Endothelial cell of umbilical vein (primary cell): ENCODE data around the gene ADAM19. TPM values are rescaled to one million over a fixed set of nuclear protein-coding genes. Genes with fewer than 3 reads are reported as not detected.

Experiments used
- BruUV-seq: library from RNA; stranded (reverse); fragments of 400-500 nt; replicated peaks from 2 replicates; lab custom pipeline; 2021; lab: Mats Ljungman, UMichigan
- CTCF ChIA-PET: fragments of 300-600, 350-600 bp; sonication (Branson Sonifier 250); formaldehyde crosslinking; loops from one replicate; lab custom pipeline; 2021; ENCODE audit warnings: antibody characterized with exemption, inconsistent platforms; lab: Charles Lee
- POLR2A ChIA-PET: fragments of 300-600, 350-600 bp; sonication (Branson Sonifier 250); formaldehyde crosslinking; loops from one replicate; lab custom pipeline; 2021; ENCODE audit warnings: antibody characterized with exemption, inconsistent platforms; lab: Charles Lee
- DNase-seq: peaks from one replicate; pipeline ENCODE4 v3.0.0-alpha.2; 2011; ENCODE audit warnings: low read depth, low spot score
- FAIRE-seq: peaks from 2 replicates; lab custom pipeline; 2011; peaks lifted over from hg19 to GRCh38; lab: Jason Lieb, UNC
- H2AFZ ChIP-seq: 2 replicates; pipeline ENCODE4 v1.6.0; 2012; ENCODE audit warnings: low read depth, low read length, control low read depth, inconsistent platforms
- H3K27ac ChIP-seq: 2 replicates; pipeline ENCODE4 v1.5.1; 2011; ENCODE audit warnings: low read depth, mild to moderate bottlenecking, control low read depth, low read length, moderate library complexity; ENCODE audit not compliant: insufficient read depth
- H3K27me3 ChIP-seq, 2 experiments: 2 replicates each; pipeline versions ENCODE4 v1.6.0 to v1.6.1; 2011; ENCODE audit warnings: low read length in 2 of 2, mixed read lengths in 1 of 2; ENCODE audit not compliant: control insufficient read depth in 2 of 2, insufficient read depth in 2 of 2
- H3K36me3 ChIP-seq, 2 experiments: 2 replicates in 1 of 2; 3 replicates in 1 of 2; pipeline ENCODE4 v1.5.1; 2011; ENCODE audit warnings: low read length in 2 of 2, mild to moderate bottlenecking in 1 of 2, moderate library complexity in 1 of 2; ENCODE audit not compliant: control insufficient read depth in 2 of 2, insufficient read depth in 2 of 2; ENCODE audit errors: extremely low read depth in 1 of 2
- H3K4me1 ChIP-seq: 3 replicates; pipeline ENCODE4 v1.5.1; 2011; ENCODE audit warnings: mild to moderate bottlenecking, low read length; ENCODE audit not compliant: control insufficient read depth, insufficient read depth; ENCODE audit errors: extremely low read depth
- H3K4me2 ChIP-seq: 2 replicates; pipeline ENCODE4 v1.6.1; 2011; ENCODE audit warnings: low read length, control low read depth, mixed read lengths; ENCODE audit not compliant: insufficient read depth
- H3K4me3 ChIP-seq, 3 experiments: fragments of 200-600 bp in 1 of 3; sonication (generic), shearing (Covaris generic) in 1 of 3; replicated peaks in 1 of 3; 2 replicates each; pipeline ENCODE4 v1.5.1; 2011 to 2016; ENCODE audit warnings: control low read depth in 3 of 3, low read length in 3 of 3, mild to moderate bottlenecking in 2 of 3, inconsistent platforms in 1 of 3, low read depth in 1 of 3, moderate library complexity in 1 of 3; ENCODE audit not compliant: insufficient read depth in 1 of 3
- H3K79me2 ChIP-seq: 2 replicates; pipeline ENCODE4 v1.6.0; 2012; ENCODE audit warnings: low read length, inconsistent platforms; ENCODE audit not compliant: control insufficient read depth, insufficient read depth
- H3K9ac ChIP-seq: replicated peaks from 2 replicates; pipeline ENCODE3; 2011; ENCODE audit warnings: low read length, control low read depth; ENCODE audit not compliant: insufficient read depth; ENCODE audit errors: extremely low read depth
- H3K9me1 ChIP-seq: replicated peaks from 3 replicates; pipeline ENCODE4 v1.6.0; 2011; ENCODE audit warnings: mild to moderate bottlenecking, low read length; ENCODE audit not compliant: control insufficient read depth, insufficient read depth; ENCODE audit errors: extremely low read depth
- H3K9me3 ChIP-seq: replicated peaks from 2 replicates; pipeline ENCODE4 v1.5.1; 2012; ENCODE audit warnings: low read length, inconsistent platforms; ENCODE audit not compliant: control insufficient read depth, insufficient read depth
- H4K20me1 ChIP-seq: replicated peaks from 2 replicates; pipeline ENCODE3; 2011; ENCODE audit warnings: mild to moderate bottlenecking, low read length; ENCODE audit not compliant: control insufficient read depth, insufficient read depth; ENCODE audit errors: extremely low read depth
- CTCF ChIP-seq, 2 donors: IDR thresholded peaks; 1 replicate in 1 of 2; 2 replicates in 1 of 2; pipeline ENCODE4 v1.5.1; 2011; ENCODE audit warnings: low read length in 2 of 2, mild to moderate bottlenecking in 2 of 2, moderate library complexity in 2 of 2, control low read depth in 1 of 2, inconsistent platforms in 1 of 2, low read depth in 1 of 2; ENCODE audit not compliant: insufficient read depth in 1 of 2; ENCODE audit errors: extremely low read depth in 1 of 2
- EZH2 ChIP-seq: IDR thresholded peaks from 2 replicates; pipeline ENCODE4 v1.6.1; 2012; ENCODE audit warnings: borderline replicate concordance, low read depth, mild to moderate bottlenecking, moderate library complexity, low read length, inconsistent platforms; ENCODE audit not compliant: severe bottlenecking
- FOS ChIP-seq: IDR thresholded peaks from 2 replicates; pipeline ENCODE4 v1.6.1; 2011; ENCODE audit warnings: mild to moderate bottlenecking, low read length, moderate library complexity, borderline replicate concordance; ENCODE audit not compliant: insufficient read depth
- JUN ChIP-seq: IDR thresholded peaks from 2 replicates; pipeline ENCODE4 v1.6.1; 2011; ENCODE audit warnings: borderline replicate concordance, low read depth; ENCODE audit not compliant: insufficient read length, insufficient read depth
- MAX ChIP-seq: IDR thresholded peaks from 2 replicates; pipeline ENCODE4 v1.6.1; 2011; ENCODE audit not compliant: insufficient read depth, insufficient read length
- MYC ChIP-seq: IDR thresholded peaks from one replicate; pipeline ENCODE4 v1.6.1; 2011; ENCODE audit warnings: mild to moderate bottlenecking, low read depth, low read length
- POLR2AphosphoS5 ChIP-seq: IDR thresholded peaks from 2 replicates; pipeline ENCODE4 v1.6.1; 2012; ENCODE audit warnings: low read depth, mild to moderate bottlenecking, control low read depth, low read length, moderate library complexity; ENCODE audit not compliant: insufficient read depth
- dilution Hi-C: fragments of 300-500 bp; cut with MboI; formaldehyde crosslinking; loops from one replicate; pipeline ENCODE4 v1.15.0; 2019; ENCODE audit warnings: low sequenced_read_pairs; ENCODE audit not compliant: extremely low pct_ligation_motif_present
- intact Hi-C: fragments of 100-400 bp; cut with micrococcal nuclease; formaldehyde crosslinking; loops from one replicate; pipeline ENCODE4 v1.10.0; 2022
- polyA plus RNA-seq, 4 experiments: library from polyadenylated mRNA; depleted of rRNA in 3 of 4; stranded (reverse) in 3 of 4; unstranded in 1 of 4; fragments of >200 nt; gene quantifications; 2 replicates each; pipeline versions ENCODE4 v1.2.1 to v1.2.3, GENCODE V29; 2011 to 2012; ENCODE audit warnings: missing spikeins in 1 of 4
- total RNA-seq: library from RNA; stranded (reverse); gene quantifications from 2 replicates; pipeline ENCODE4 v1.2.3, GENCODE V29; 2021

Gene ADAM19
- total and polyA plus RNA-seq, 2 donors (not counting 3 experiments of a cell fraction or from before 2014, with no cell fraction given) = 10.0 to 22.6 TPM

- Histone ChIP-seq H4K20me1 (no peaks in the 10 kb centered on the region), H3K4me3 (no peak overlapping the region)
- intact Hi-C loops = no loop called here
Observed at GRCh38 chr5:157581901-157582300, 6.3 kb upstream of the ADAM19 start.

More at GRCh38 chr5:157581901-157582300, 6.3 kb upstream of the ADAM19 start:
- Histone ChIP-seq H3K4me2 (no peak overlapping the region), H3K9ac (no peak overlapping the region), H3K27me3 (no peaks in the 10 kb centered on the region), H3K27ac (no peak overlapping the region), H3K36me3 (no peaks in the 10 kb centered on the region), H3K79me2 (no peaks in the 10 kb centered on the region), H3K9me1 (no peaks in the 10 kb centered on the region), H3K9me3 (no peaks in the 10 kb centered on the region), H2AFZ (no peak overlapping the region), H3K4me1 (peaks cover 8% of the 10 kb centered on the region)
- ChIA-PET POLR2A (no interaction called here), CTCF (interaction anchor here (1.1 kb wide), 1 partner anchor 10 kb away, joined by 3 read pairs; no protein-coding TSS in a partner anchor)
- BruUV-seq = no TSS peak
- no peak for TF ChIP-seq POLR2AphosphoS5
- no peak for TF ChIP-seq EZH2
- TF ChIP-seq CTCF (IDR thresholded peaks at IDR 0.05; ENCODE audit: extremely low read depth in 1 of 2, insufficient read depth in 1 of 2, low read depth in 1 of 2, low read length in 2 of 2) = no peak
- no peak for TF ChIP-seq MYC
- TF ChIP-seq MAX = no peak
- TF ChIP-seq JUN = no peak
- no peak for TF ChIP-seq FOS
- FAIRE-seq (no peak), DNase-seq (peak; percentile 4)
- dilution Hi-C loops = no loop called here
